Colon (tissue), 2 donors: ENCODE data around the gene ALPG.
"Not testable (repeated sequence)": the region's sequence is repeated elsewhere in the genome, so short reads cannot be mapped to it uniquely, and the experiment has no call there.

Source experiments
- FAIRE-seq: peaks from 2 replicates; lab custom pipeline; 2012; peaks lifted over from hg19 to GRCh38; lab: Jason Lieb, UNC
- donor health status: control.
- donor health status: control.

The ALPG gene

DNA sequence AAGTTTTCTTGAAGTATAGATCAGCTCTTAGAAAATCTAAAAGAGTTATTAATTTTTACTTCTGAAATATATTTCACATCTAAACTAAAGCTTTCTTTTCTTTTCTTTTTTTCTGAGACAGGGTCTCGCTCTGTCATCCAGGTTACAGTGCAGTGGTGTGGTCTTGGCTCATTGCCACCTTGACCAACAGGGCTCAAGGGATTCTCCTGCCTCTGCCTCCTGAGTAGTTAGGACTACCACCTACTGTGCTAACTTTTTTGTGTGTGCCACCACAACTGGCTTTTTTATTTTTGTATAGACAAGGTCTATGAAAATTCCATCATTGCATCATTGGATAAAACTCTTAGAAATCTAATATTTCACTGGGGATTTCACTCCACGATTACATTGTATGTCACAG lies 10.0 kb upstream of the ALPG start:
- no peak for FAIRE-seq

DNA sequence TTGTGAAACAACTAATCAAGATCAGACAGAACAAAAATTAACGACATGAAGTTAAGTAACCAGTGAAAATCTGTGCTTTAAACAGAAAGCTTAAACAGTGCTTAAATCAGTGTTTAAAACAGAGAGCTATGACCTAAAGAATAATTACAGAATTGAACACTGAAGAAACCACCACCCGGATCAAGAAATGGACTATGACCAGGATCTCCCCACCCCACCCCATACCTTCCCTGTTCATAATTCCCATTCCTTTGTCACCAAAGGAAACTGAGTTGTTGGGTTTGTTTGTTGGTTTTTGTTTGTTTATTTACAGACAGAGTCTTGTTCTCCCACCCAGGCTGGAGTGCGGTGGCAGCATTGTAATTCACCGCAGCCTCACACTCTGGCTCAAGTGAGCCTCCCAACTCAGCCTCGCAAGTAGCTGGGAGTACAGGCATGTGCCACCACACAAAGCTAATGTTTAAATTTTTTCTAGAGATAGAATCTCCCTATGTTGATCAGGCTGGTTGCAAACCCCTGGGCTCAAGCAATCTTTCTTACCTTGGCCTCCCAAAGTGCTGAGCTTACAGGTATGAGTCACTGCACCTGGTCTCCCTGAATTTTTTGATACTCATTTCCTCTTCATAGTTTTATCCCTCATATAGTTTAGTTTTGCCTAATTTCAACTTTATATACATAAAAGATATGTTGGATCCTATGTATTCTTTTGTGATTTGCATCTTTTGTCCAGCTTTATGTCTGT lies 8.2 kb upstream of the ALPG start:
- no peak for FAIRE-seq

DNA sequence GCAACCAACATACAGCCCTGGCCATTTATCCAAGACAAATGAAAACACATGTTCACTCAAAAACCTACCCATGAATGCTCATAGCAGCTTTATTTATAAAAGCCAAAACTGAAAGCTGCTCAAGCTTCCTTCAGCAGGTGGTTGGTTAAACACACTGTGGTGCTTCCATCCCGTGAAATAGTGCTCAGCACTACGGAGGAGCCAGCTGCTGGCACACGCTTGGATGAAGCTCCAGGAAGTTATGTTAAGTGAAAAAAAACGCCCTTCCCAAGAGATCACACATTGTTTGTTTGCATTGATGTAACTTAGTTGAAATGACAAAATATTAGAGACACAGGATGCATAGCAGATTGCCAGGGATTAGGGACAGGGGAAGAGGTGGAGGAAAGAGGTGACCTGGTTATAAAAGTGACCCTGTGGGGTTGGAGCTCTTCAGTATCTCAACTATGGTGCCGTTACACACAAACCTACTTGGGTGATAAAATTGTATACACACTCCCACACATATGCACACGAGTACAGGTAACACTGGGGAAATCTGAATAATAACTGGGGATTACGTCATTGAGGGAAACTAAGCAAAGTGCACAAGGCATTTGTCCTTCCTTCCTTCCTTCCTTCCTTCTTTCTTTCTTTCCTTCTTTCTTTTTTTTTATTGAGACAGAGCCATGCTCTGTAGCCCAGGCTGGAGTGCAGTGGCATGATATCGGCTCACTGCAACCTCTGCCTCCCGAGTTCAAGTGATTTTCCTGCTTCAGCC lies 6.2 kb upstream of the ALPG start:
- FAIRE-seq, result no peak

GRCh38 chr2:232402518-232402917 lies 4.1 kb upstream of the ALPG start:
- no peak for FAIRE-seq

GRCh38 chr2:232405943-232406510 lies 617 bp upstream of the ALPG start:
- FAIRE-seq, result no peak

- not testable (repeated sequence) for FAIRE-seq
Observed at GRCh38 chr2:232407428-232408150, 945 bp downstream of the ALPG start.

- not testable (repeated sequence) for FAIRE-seq
Observed at GRCh38 chr2:232408269-232408668, 1.6 kb downstream of the ALPG start.

DNA sequence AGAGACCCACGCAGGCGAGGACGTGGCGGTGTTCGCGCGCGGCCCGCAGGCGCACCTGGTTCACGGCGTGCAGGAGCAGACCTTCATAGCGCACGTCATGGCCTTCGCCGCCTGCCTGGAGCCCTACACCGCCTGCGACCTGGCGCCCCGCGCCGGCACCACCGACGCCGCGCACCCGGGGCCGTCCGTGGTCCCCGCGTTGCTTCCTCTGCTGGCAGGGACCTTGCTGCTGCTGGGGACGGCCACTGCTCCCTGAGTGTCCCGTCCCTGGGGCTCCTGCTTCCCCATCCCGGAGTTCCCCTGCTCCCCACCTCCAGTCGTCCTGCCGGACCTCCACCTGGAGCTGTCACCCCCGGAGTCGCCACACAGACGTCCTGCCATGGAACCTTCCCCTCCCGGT lies 3.0 kb downstream of the ALPG start:
- not testable (repeated sequence) for FAIRE-seq

DNA sequence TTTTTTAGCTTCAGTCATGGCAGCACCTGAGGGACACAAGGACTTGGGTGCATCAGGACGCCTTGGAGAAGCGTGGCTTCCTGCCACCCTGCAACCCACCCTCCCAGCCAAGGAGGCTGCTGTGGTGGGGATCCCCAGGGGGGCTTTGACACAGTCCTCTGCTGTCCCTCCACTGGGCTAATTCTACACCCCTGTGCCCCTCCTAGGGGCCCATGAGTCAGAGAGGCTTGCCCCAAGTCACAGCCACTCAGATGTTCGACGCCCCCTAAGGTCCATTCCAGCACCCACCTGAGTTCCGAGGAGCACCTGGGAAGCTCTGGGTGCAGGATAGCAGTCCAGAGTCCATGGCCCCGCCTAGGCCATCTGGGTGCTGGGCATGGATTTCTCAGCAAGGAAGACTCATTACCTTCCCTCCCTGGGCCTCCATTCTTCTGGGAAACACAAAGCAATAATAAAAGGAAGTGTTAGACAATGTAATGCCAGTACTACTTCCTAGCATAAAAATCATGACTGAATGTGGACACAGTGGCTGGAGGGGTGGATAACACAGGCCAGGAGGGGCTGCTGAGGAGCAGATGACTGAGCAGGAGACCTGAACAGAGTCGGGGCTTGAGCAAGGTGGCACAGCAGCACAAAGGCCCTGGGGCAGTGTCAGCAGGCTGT lies 3.7 kb downstream of the ALPG start:
- no peak for FAIRE-seq

GRCh38 chr2:232411901-232412629 lies 5.4 kb downstream of the ALPG start:
- FAIRE-seq, result no peak

- no peak for FAIRE-seq
Observed at GRCh38 chr2:232412986-232413385, 6.3 kb downstream of the ALPG start.

DNA sequence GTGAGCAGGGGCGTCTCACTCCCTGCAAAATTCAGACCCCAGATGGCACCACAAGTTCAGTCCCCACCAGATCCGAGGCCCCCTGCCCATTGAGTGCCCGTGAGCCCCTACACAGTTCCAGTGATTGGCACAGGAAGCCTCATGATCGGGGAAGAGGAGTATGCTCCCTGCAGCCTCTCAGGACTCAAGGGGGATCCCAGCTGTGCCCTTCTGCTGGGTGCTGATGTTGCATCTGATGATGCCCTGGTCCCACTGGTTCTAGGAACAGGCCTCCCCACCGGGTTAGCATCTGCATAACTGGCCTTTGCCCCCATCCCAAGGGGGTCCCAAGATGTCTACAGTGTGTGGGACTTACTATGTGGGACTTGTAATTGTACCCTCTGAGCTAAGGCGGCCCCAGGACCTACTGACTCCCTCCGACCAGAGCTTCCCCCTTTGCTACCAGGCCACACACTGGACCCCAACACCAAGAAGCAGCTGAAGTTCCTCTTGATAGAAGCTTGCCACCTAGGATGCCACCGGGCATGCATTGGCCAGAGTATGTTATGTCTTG lies 8.6 kb downstream of the ALPG start:
- FAIRE-seq, result no peak

DNA sequence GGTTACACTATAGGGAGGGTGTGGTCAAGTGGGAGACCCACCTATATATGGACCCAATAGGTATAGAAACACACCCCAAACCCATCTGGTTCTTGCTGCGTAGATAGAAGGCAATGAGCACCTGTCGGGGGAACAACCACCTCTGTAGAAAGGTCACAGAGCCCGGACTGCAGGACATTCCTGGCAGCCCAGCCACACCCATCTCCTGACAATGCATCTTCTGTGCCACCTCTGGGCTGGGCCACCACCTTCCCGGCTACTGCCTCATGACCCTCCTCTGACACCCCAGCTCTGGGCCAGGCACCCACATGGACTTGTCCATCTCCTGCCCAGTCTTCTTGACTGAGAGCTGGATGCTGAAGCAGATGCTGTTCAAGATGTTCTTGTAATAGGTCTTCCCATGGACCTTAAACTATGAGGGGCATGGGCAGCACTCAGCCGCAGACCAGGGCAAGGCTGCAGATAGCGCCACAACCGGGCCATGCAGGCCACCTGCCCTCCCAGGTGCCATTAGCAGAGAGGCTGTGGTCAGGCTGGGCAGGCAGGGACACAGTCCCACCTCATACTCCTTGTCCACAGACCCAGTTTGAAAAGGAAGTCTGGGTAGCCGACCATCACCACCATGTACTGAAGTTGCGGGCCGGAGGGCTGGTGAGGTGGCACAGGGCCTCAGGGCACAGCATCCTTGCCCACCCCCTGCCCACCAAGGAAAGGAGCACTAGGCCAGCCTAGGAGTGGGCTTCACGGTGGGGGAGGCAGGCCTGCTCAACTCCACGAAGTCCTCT lies 9.3 kb downstream of the ALPG start:
- FAIRE-seq, result no peak

GRCh38 chr2:232416521-232417470 lies 10.2 kb downstream of the ALPG start:
- FAIRE-seq, result no peak

DNA sequence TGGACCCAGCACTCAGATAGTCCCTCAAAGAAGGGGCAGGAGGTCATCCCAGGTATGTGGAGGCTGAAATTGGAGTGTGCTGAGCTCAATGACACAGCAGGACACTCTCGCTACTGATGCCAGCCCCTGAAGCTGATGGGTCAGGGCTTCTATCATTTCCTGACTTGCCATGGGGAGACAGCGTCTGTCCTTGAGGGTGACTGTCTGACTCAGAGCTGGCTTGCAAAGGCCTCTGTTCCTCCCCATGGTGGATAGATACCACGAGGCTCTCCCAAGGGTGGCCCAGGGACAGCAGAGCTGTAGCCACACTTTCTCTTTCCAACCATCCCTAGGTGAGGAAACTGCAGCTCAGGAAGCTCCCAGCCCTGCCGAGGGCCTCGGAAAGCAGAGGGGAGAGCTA lies 10.8 kb downstream of the ALPG start:
- no peak for FAIRE-seq

DNA sequence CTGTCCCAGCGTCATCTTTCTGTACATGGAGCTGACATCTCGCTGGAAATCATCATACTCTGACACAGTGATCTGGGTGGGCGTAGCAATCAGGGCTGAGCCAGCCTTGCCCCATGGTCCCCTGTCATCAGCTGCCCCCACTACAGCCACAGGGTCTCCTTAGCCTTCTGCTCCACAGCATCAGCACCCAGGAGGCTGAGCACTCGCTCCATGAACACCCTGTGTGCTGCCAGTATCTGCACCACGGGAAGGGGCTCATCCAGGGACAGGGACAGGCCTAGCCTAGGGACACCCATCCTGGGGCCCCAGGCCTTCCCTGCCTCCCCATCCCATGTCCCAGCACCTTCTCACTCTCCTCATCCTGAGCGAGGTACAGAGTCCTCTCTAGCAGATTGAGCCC lies 11.4 kb downstream of the ALPG start:
- no peak for FAIRE-seq

- no peak for FAIRE-seq
Observed at GRCh38 chr2:232418466-232419244, 12.0 kb downstream of the ALPG start.
